Fibroblast of lung (primary cell): Measurements from ENCODE around the gene SPG11. TPM values are rescaled to one million over a fixed set of nuclear protein-coding genes. Genes with fewer than 3 reads are reported as not detected.
"Not testable (repeated sequence)": the region's sequence is repeated elsewhere in the genome, so short reads cannot be mapped to it uniquely, and the experiment has no call there.

Experiments
- DNase-seq, 2 donors: peaks; one replicate each; pipeline versions ENCODE4 v3.0.0 to v3.0.0-alpha.2; 2010; ENCODE audit warnings: low read depth in 2 of 2
- H2AFZ ChIP-seq: 2 replicates; pipeline ENCODE4 v1.5.1; 2012; ENCODE audit warnings: low read length, control low read depth, inconsistent platforms
- H3K27ac ChIP-seq: 2 replicates; pipeline ENCODE4 v1.5.1; 2011; ENCODE audit warnings: low read length, control low read depth; ENCODE audit not compliant: insufficient read depth
- H3K27me3 ChIP-seq: 2 replicates; pipeline ENCODE4 v1.5.1; 2011; ENCODE audit warnings: mild to moderate bottlenecking, low read length; ENCODE audit not compliant: control insufficient read depth, insufficient read depth
- H3K36me3 ChIP-seq: 2 replicates; pipeline ENCODE4 v1.5.1; 2011; ENCODE audit warnings: low read length; ENCODE audit not compliant: control insufficient read depth, insufficient read depth
- H3K4me1 ChIP-seq: 2 replicates; pipeline ENCODE4 v1.5.1; 2011; ENCODE audit warnings: low read length; ENCODE audit not compliant: control insufficient read depth, insufficient read depth; ENCODE audit errors: extremely low read depth
- H3K4me2 ChIP-seq: 2 replicates; pipeline ENCODE4 v1.5.1; 2011; ENCODE audit warnings: low read length, control low read depth; ENCODE audit not compliant: insufficient read depth; ENCODE audit errors: extremely low read depth
- H3K4me3 ChIP-seq, 4 experiments: fragments of 200-600 bp in 1 of 4; sonication (generic) in 1 of 4; replicated peaks in 1 of 4; 2 replicates each; pipeline ENCODE4 v1.5.1; 2011 to 2016; ENCODE audit warnings: low read length in 4 of 4, low read depth in 3 of 4, mild to moderate bottlenecking in 3 of 4, control low read depth in 2 of 4, inconsistent platforms in 1 of 4, mixed read lengths in 1 of 4; ENCODE audit not compliant: insufficient read depth in 1 of 4; ENCODE audit errors: control extremely low read depth in 1 of 4
- H3K79me2 ChIP-seq: 2 replicates; pipeline ENCODE4 v1.5.1; 2012; ENCODE audit warnings: mild to moderate bottlenecking, low read length, inconsistent platforms; ENCODE audit not compliant: control insufficient read depth, insufficient read depth
- H3K9ac ChIP-seq: 2 replicates; pipeline ENCODE4 v1.5.1; 2011; ENCODE audit warnings: mild to moderate bottlenecking, low read length, control low read depth; ENCODE audit not compliant: insufficient read depth
- H3K9me3 ChIP-seq: 2 replicates; pipeline ENCODE4 v1.5.1; 2012; ENCODE audit warnings: low read depth, low read length; ENCODE audit not compliant: control insufficient read depth, insufficient read depth
- H4K20me1 ChIP-seq: 2 replicates; pipeline ENCODE4 v1.5.1; 2011; ENCODE audit warnings: low read length; ENCODE audit not compliant: control insufficient read depth, insufficient read depth; ENCODE audit errors: extremely low read depth
- CTCF ChIP-seq, 2 donors: IDR thresholded peaks in 1 of 2; conservative IDR thresholded peaks in 1 of 2; 1 replicate in 1 of 2; 2 replicates in 1 of 2; pipeline ENCODE4 v1.5.1; 2011 to 2012; ENCODE audit warnings: low read length in 2 of 2, control low read depth in 1 of 2, inconsistent platforms in 1 of 2, low read depth in 1 of 2, mild to moderate bottlenecking in 1 of 2
- EZH2 ChIP-seq: IDR thresholded peaks from 2 replicates; pipeline ENCODE4 v1.5.1; 2012; ENCODE audit warnings: low read length, control low read depth, mild to moderate bottlenecking; ENCODE audit errors: missing control alignments
- polyA plus RNA-seq, 2 donors: library from polyadenylated mRNA; depleted of rRNA in 1 of 2; stranded (reverse) in 1 of 2; unstranded in 1 of 2; fragments of >200 nt; gene quantifications; 2 replicates each; pipeline ENCODE4 v1.2.1, GENCODE V29; 2011 to 2012; ENCODE audit warnings: missing spikeins in 1 of 2
- total RNA-seq: library from RNA; depleted of rRNA; stranded (reverse); fragments of >200 nt; gene quantifications from 2 replicates; pipeline ENCODE4 v1.2.1, GENCODE V29; 2014

Gene SPG11
- total and polyA plus RNA-seq, 2 donors (not counting 1 experiment from before 2014, with no cell fraction given), result 35.6 to 95.9 TPM

GRCh38 chr15:44692659-44693058, 29.2 kb upstream of the SPG11 start:
- Histone ChIP-seq H3K27ac (no peak overlapping the region), H3K4me1 (no peaks in the 10 kb centered on the region), H2AFZ (no peak overlapping the region), H3K4me3 (no peak overlapping the region), H3K9me3 (no peaks in the 10 kb centered on the region), H3K79me2 (no peaks in the 10 kb centered on the region), H4K20me1 (no peaks in the 10 kb centered on the region), H3K27me3 (peaks cover 9% of the 10 kb centered on the region), H3K4me2 (no peak overlapping the region), H3K36me3 (no peaks in the 10 kb centered on the region), H3K9ac (no peak overlapping the region)
- TF ChIP-seq EZH2 (no peak), CTCF (conservative IDR thresholded peaks at IDR 0.05 in 1 of 2, IDR thresholded peaks at IDR 0.05 in 1 of 2; ENCODE audit: low read depth in 1 of 2, low read length in 2 of 2) (no peak)
- DNase-seq, result no peak

- not testable (repeated sequence) for H3K9ac ChIP-seq, H3K79me2 ChIP-seq, H2AFZ ChIP-seq, H3K4me3 ChIP-seq, H4K20me1 ChIP-seq, H3K27ac ChIP-seq, DNase-seq, H3K9me3 ChIP-seq, H3K36me3 ChIP-seq, H3K4me1 ChIP-seq, H3K27me3 ChIP-seq, H3K4me2 ChIP-seq
Measured at GRCh38 chr15:44690245-44690644, 26.8 kb upstream of the SPG11 start.

GRCh38 chr15:44689318-44689717, 25.9 kb upstream of the SPG11 start:
- H3K4me1 ChIP-seq, H4K20me1 ChIP-seq, H3K27ac ChIP-seq, H3K79me2 ChIP-seq, H3K4me3 ChIP-seq, H3K9ac ChIP-seq, H3K27me3 ChIP-seq, DNase-seq, H3K36me3 ChIP-seq, H3K9me3 ChIP-seq, H2AFZ ChIP-seq, H3K4me2 ChIP-seq: not testable (repeated sequence)

GRCh38 chr15:44682809-44683682, 19.6 kb upstream of the SPG11 start:
- H4K20me1 ChIP-seq, H3K9ac ChIP-seq, H3K36me3 ChIP-seq, H3K79me2 ChIP-seq, H3K27ac ChIP-seq, H3K4me2 ChIP-seq, H3K27me3 ChIP-seq, H2AFZ ChIP-seq, H3K4me1 ChIP-seq, H3K9me3 ChIP-seq, H3K4me3 ChIP-seq: not testable (repeated sequence)
- peak; percentile 22 to 48 for DNase-seq
